Duodenal mucosa (tissue), 2 donors: ENCODE results near the gene LHPP.
"Not testable (repeated sequence)": the region's sequence is repeated elsewhere in the genome, so short reads cannot be mapped to it uniquely, and the experiment has no call there.

Experiments
- H3K27ac ChIP-seq: one replicate; pipeline ENCODE4 v1.7.0; 2013; ENCODE audit warnings: low read depth, low read length
- H3K27me3 ChIP-seq, 2 donors: one replicate each; pipeline ENCODE4 v1.7.0; 2013; ENCODE audit warnings: low read length in 2 of 2, control low read depth in 1 of 2; ENCODE audit not compliant: insufficient read depth in 2 of 2, control insufficient read depth in 1 of 2
- H3K36me3 ChIP-seq, 2 donors: one replicate each; pipeline ENCODE4 v1.7.0; 2013; ENCODE audit warnings: low read length in 2 of 2, control low read depth in 1 of 2; ENCODE audit not compliant: insufficient read depth in 2 of 2, control insufficient read depth in 1 of 2
- H3K4me1 ChIP-seq, 2 donors: one replicate each; pipeline ENCODE4 v1.7.0; 2013; ENCODE audit warnings: low read length in 2 of 2, control low read depth in 1 of 2; ENCODE audit not compliant: insufficient read depth in 2 of 2, control insufficient read depth in 1 of 2
- H3K4me3 ChIP-seq, 2 donors: one replicate each; pipeline ENCODE4 v1.7.0; 2013; ENCODE audit warnings: low read length in 2 of 2, low read depth in 1 of 2
- H3K9ac ChIP-seq, 2 donors: one replicate each; pipeline ENCODE4 v1.7.0; 2013; ENCODE audit warnings: low read length in 2 of 2, low read depth in 1 of 2
- H3K9me3 ChIP-seq, 2 donors: one replicate each; pipeline ENCODE4 v1.7.0; 2013; ENCODE audit warnings: low read length in 2 of 2, control low read depth in 1 of 2; ENCODE audit not compliant: control insufficient read depth in 1 of 2

The LHPP gene

GRCh38 chr10:124578231-124579010 is 116.8 kb downstream of the LHPP start:
- H3K4me1 ChIP-seq: no peaks in the 10 kb centered on the region
- H3K36me3 ChIP-seq: no peaks in the 10 kb centered on the region
- H3K9ac ChIP-seq: no peak overlapping the region
- H3K27ac ChIP-seq: no peak overlapping the region
- H3K9me3 ChIP-seq: no peaks in the 10 kb centered on the region
- H3K27me3 ChIP-seq: no peaks in the 10 kb centered on the region
- no peak overlapping the region for H3K4me3 ChIP-seq

GRCh38 chr10:124579011-124579399 is 117.4 kb downstream of the LHPP start:
- no peak overlapping the region for H3K4me3 ChIP-seq
- no peaks in the 10 kb centered on the region for H3K4me1 ChIP-seq
- H3K9ac ChIP-seq: no peak overlapping the region
- no peaks in the 10 kb centered on the region for H3K36me3 ChIP-seq
- no peaks in the 10 kb centered on the region for H3K27me3 ChIP-seq
- H3K9me3 ChIP-seq: no peaks in the 10 kb centered on the region
- no peak overlapping the region for H3K27ac ChIP-seq

- Histone ChIP-seq H3K36me3 (no peaks in the 10 kb centered on the region), H3K9me3 (no peaks in the 10 kb centered on the region), H3K27ac (no peak overlapping the region), H3K9ac (no peak overlapping the region), H3K4me1 (peaks cover 11 to 12% of the 10 kb centered on the region in 2 donors), H3K27me3 (no peaks in the 10 kb centered on the region), H3K4me3 (no peak overlapping the region)
Observed at GRCh38 chr10:124586142-124586541, 124.5 kb downstream of the LHPP start.

GRCh38 chr10:124587811-124588211 is 126.2 kb downstream of the LHPP start:
- Histone ChIP-seq H3K27ac (no peak overlapping the region), H3K4me3 (no peak overlapping the region), H3K9me3 (no peaks in the 10 kb centered on the region), H3K36me3 (no peaks in the 10 kb centered on the region), H3K27me3 (no peaks in the 10 kb centered on the region), H3K9ac (no peak overlapping the region), H3K4me1 (peaks cover 11 to 12% of the 10 kb centered on the region in 2 donors)

GRCh38 chr10:124588341-124588735 is 126.7 kb downstream of the LHPP start:
- not testable (repeated sequence) for H3K4me3 ChIP-seq, H3K36me3 ChIP-seq, H3K27me3 ChIP-seq, H3K27ac ChIP-seq, H3K9ac ChIP-seq, H3K9me3 ChIP-seq
- H3K4me1 ChIP-seq: peaks cover 11 to 12% of the 10 kb centered on the region in 2 donors

GRCh38 chr10:124588736-124589490 is 127.3 kb downstream of the LHPP start:
- H3K27me3 ChIP-seq: no peaks in the 10 kb centered on the region
- H3K4me1 ChIP-seq: peaks cover 11 to 12% of the 10 kb centered on the region in 2 donors
- H3K36me3 ChIP-seq: no peaks in the 10 kb centered on the region
- H3K9me3 ChIP-seq: no peaks in the 10 kb centered on the region
- H3K27ac ChIP-seq: no peak overlapping the region
- peak overlapping the region in 1 of 2 donors; percentile 18 for H3K9ac ChIP-seq
- H3K4me3 ChIP-seq: peak overlapping the region in 1 of 2 donors; percentile 16

- Histone ChIP-seq H3K9ac (no peak overlapping the region), H3K4me3 (no peak overlapping the region), H3K36me3 (no peaks in the 10 kb centered on the region), H3K27ac (no peak overlapping the region), H3K9me3 (no peaks in the 10 kb centered on the region), H3K27me3 (no peaks in the 10 kb centered on the region), H3K4me1 (peaks cover 11 to 12% of the 10 kb centered on the region in 2 donors)
Observed at GRCh38 chr10:124589491-124590041, 127.9 kb downstream of the LHPP start.

GRCh38 chr10:124590216-124591122 is 128.8 kb downstream of the LHPP start:
- Histone ChIP-seq H3K4me3 (no peak overlapping the region), H3K9me3 (no peaks in the 10 kb centered on the region), H3K27me3 (no peaks in the 10 kb centered on the region), H3K4me1 (peaks cover 11 to 12% of the 10 kb centered on the region in 2 donors), H3K36me3 (no peaks in the 10 kb centered on the region), H3K9ac (no peak overlapping the region), H3K27ac (no peak overlapping the region)

GRCh38 chr10:124591123-124591495 is 129.5 kb downstream of the LHPP start:
- Histone ChIP-seq H3K36me3 (no peaks in the 10 kb centered on the region), H3K4me3 (no peak overlapping the region), H3K4me1 (peaks cover 11 to 12% of the 10 kb centered on the region in 2 donors), H3K27me3 (no peaks in the 10 kb centered on the region), H3K27ac (no peak overlapping the region), H3K9ac (no peak overlapping the region), H3K9me3 (no peaks in the 10 kb centered on the region)
